GM12878 (cell line): ENCODE results near the gene NR6A1. TPM values are rescaled to one million over a fixed set of nuclear protein-coding genes. Genes with fewer than 3 reads are reported as not detected.

Experiments used
- ATAC-seq: fragments of 200-7000 bp; cut with Tn5 transposase; 3 replicates; pipeline ENCODE4 v1.9.1; 2020; ENCODE audit warnings: mild to moderate bottlenecking, moderate library complexity
- BruUV-seq: library from RNA; stranded (reverse); fragments of 400-500 nt; replicated peaks from 2 replicates; lab custom pipeline; 2021; lab: Mats Ljungman, UMichigan
- CTCF ChIA-PET: fragments of 300-600 bp; sonication (Branson Sonifier 250); formaldehyde crosslinking; extraction: SDS; loops from one replicate; lab custom pipeline; 2021; ENCODE audit warnings: inconsistent platforms; lab: Yijun Ruan, JAX
- POLR2A ChIA-PET: fragments of 350-600 bp; formaldehyde crosslinking; extraction: SDS; loops from one replicate; lab custom pipeline; 2021; ENCODE audit warnings: inconsistent platforms; lab: Charles Lee
- RAD21 ChIA-PET: fragments of 300-600 bp; sonication (Branson Sonifier 250); formaldehyde crosslinking; loops from one replicate; lab custom pipeline; 2023; ENCODE audit warnings: antibody characterized with exemption; ENCODE audit not compliant: unreplicated experiment; lab: Charles Lee
- SMC1A ChIA-PET: fragments of 300-600 bp; sonication (Branson Sonifier 250); formaldehyde crosslinking; loops from one replicate; lab custom pipeline; 2023; ENCODE audit not compliant: unreplicated experiment, uncharacterized antibody; lab: Charles Lee
- DNase-seq: peaks from one replicate; pipeline ENCODE4 v3.0.0-alpha.2; 2011; ENCODE audit warnings: low read depth, low spot score
- FAIRE-seq: peaks from 3 replicates; lab custom pipeline; 2011; peaks lifted over from hg19 to GRCh38; lab: Jason Lieb, UNC
- H2AFZ ChIP-seq: 2 replicates; pipeline ENCODE4 v1.6.0; 2011; ENCODE audit warnings: low read depth, low read length, control low read depth; ENCODE audit not compliant: control insufficient read depth
- H3K27ac ChIP-seq: 2 replicates; pipeline ENCODE4 v1.5.1; 2011; ENCODE audit warnings: control low read depth; ENCODE audit not compliant: control insufficient read depth, insufficient read depth
- H3K27me3 ChIP-seq, 2 experiments: replicated peaks in 1 of 2; 2 replicates each; pipeline versions ENCODE4 v1.6.0 to v1.6.1; 2011; ENCODE audit warnings: low read length in 1 of 2; ENCODE audit not compliant: control insufficient read depth in 2 of 2, insufficient read depth in 2 of 2
- H3K36me3 ChIP-seq, 2 experiments: 2 replicates each; pipeline ENCODE4 v1.5.1; 2011; ENCODE audit warnings: low read length in 1 of 2; ENCODE audit not compliant: control insufficient read depth in 2 of 2, insufficient read depth in 2 of 2
- H3K4me1 ChIP-seq: 2 replicates; pipeline ENCODE4 v1.6.1; 2011; ENCODE audit warnings: mild to moderate bottlenecking, low read length, moderate library complexity, mixed read lengths; ENCODE audit not compliant: control insufficient read depth, insufficient read depth
- H3K4me2 ChIP-seq: 2 replicates; pipeline ENCODE4 v1.6.0; 2011; ENCODE audit warnings: control low read depth; ENCODE audit not compliant: control insufficient read depth, insufficient read depth
- H3K4me3 ChIP-seq: fragments of 200-600 bp; sonication (generic); 2 replicates; pipeline ENCODE4 v1.5.1; 2016
- H3K79me2 ChIP-seq: 2 replicates; pipeline ENCODE4 v1.6.0; 2011; ENCODE audit warnings: low read length; ENCODE audit not compliant: control insufficient read depth, insufficient read depth
- H3K9ac ChIP-seq: 2 replicates; pipeline ENCODE4 v1.8.0; 2011; ENCODE audit warnings: low read length, control low read depth, mixed read lengths; ENCODE audit not compliant: control insufficient read depth, insufficient read depth
- H3K9me3 ChIP-seq: replicated peaks from 3 replicates; pipeline ENCODE4 v1.5.1; 2011; ENCODE audit warnings: mild to moderate bottlenecking, low read length; ENCODE audit not compliant: control insufficient read depth, insufficient read depth
- H4K20me1 ChIP-seq: 2 replicates; pipeline ENCODE4 v1.6.0; 2011; ENCODE audit not compliant: control insufficient read depth, insufficient read depth
- BHLHE40 ChIP-seq, 2 experiments: fragments of 450-650 bp in 1 of 2; IDR thresholded peaks; 2 replicates each; pipeline ENCODE4 v1.6.1; 2011 to 2017; ENCODE audit warnings: low read depth in 2 of 2, borderline replicate concordance in 1 of 2, improper control_type of control experiment in 1 of 2, low read length in 1 of 2, mild to moderate bottlenecking in 1 of 2
- EGR1 ChIP-seq, 2 experiments: IDR thresholded peaks; 1 replicate in 1 of 2; 2 replicates in 1 of 2; pipeline ENCODE4 v1.6.1; 2011 to 2012; ENCODE audit warnings: low read depth in 2 of 2, low read length in 2 of 2, borderline replicate concordance in 1 of 2, mild to moderate bottlenecking in 1 of 2, moderate library complexity in 1 of 2
- HDAC6 ChIP-seq: fragments of 200-600 bp; sonication (generic); IDR thresholded peaks from one replicate; pipeline ENCODE4 v1.8.0; 2017; ENCODE audit warnings: antibody characterized with exemption; ENCODE audit not compliant: unreplicated experiment
- IKZF2 ChIP-seq, 2 experiments: fragments of 450-650 bp; IDR thresholded peaks; 2 replicates each; pipeline ENCODE4 v1.6.1; 2017; ENCODE audit warnings: mild to moderate bottlenecking in 2 of 2, moderate library complexity in 2 of 2
- NR2C1 ChIP-seq: fragments of 450-650 bp; IDR thresholded peaks from 2 replicates; pipeline ENCODE4 v1.6.1; 2017; ENCODE audit warnings: antibody characterized with exemption, mild to moderate bottlenecking, moderate library complexity
- RAD21 ChIP-seq: IDR thresholded peaks from 2 replicates; pipeline ENCODE4 v1.6.1; 2011; ENCODE audit warnings: mild to moderate bottlenecking, low read depth, low read length, moderate library complexity; ENCODE audit not compliant: insufficient read depth
- RELB ChIP-seq: fragments of 450-650 bp; IDR thresholded peaks from 2 replicates; pipeline ENCODE4 v1.6.1; 2017; ENCODE audit warnings: low read depth, mild to moderate bottlenecking, moderate library complexity
- SRF ChIP-seq, 2 experiments: IDR thresholded peaks; 2 replicates each; pipeline ENCODE4 v1.6.1; 2011; ENCODE audit warnings: low read depth in 2 of 2, low read length in 2 of 2, mild to moderate bottlenecking in 1 of 2, moderate library complexity in 1 of 2
- TCF12 ChIP-seq: IDR thresholded peaks from 2 replicates; pipeline ENCODE4 v1.6.1; 2011; ENCODE audit warnings: low read depth, mild to moderate bottlenecking, low read length
- TCF3 ChIP-seq: IDR thresholded peaks from 2 replicates; pipeline ENCODE4 v1.6.1; 2012; ENCODE audit warnings: low read depth, mild to moderate bottlenecking, low read length, borderline replicate concordance; ENCODE audit not compliant: insufficient read depth
- YY1 ChIP-seq: IDR thresholded peaks from 2 replicates; pipeline ENCODE4 v1.6.1; 2011; ENCODE audit warnings: low read depth, mild to moderate bottlenecking, low read length
- ZBED1 ChIP-seq: IDR thresholded peaks from 2 replicates; pipeline ENCODE4 v1.6.1; 2016; ENCODE audit warnings: borderline replicate concordance
- WGBS: methylation state at CpG from one replicate; pipeline ENCODE4 v1.1.6; 2016; ENCODE audit warnings: low lambda C conversion rate; ENCODE audit not compliant: insufficient replicate concordance, insufficient coverage; ENCODE audit errors: missing lambda C conversion rate; 5-methylcytosine and 5-hydroxymethylcytosine counted together
- in situ Hi-C: fragments of 300-500 bp; cut with MboI; formaldehyde crosslinking; loops from 9 replicates; pipeline ENCODE4 v1.14.3; 2018; ENCODE audit warnings: mixed read lengths
- intact Hi-C: fragments of 100-400 bp; cut with micrococcal nuclease; formaldehyde crosslinking; loops from one replicate; pipeline ENCODE4 v1.14.2; 2022; ENCODE audit not compliant: unreplicated experiment
- polyA plus RNA-seq, 11 experiments: library from polyadenylated mRNA; depleted of rRNA in 4 of 11; unstranded in 6 of 11; stranded (reverse) in 5 of 11; fragments of >200 nt; fragmentation: Nextera tagmentation in 4 of 11; fragmentation: Illumina TruSeq in 1 of 11; extraction: Ambion mirVana in 4 of 11; extraction: Trizol in 1 of 11; gene quantifications; 1 replicate in 1 of 11; 2 replicates in 10 of 11; pipeline versions ENCODE4 v1.2.1 to v1.2.3, GENCODE V29; 2011 to 2016; ENCODE audit warnings: inconsistent platforms in 2 of 11, missing spikeins in 2 of 11, low read depth in 1 of 11
- total RNA-seq, 4 experiments: library from RNA; depleted of rRNA in 3 of 4; stranded (reverse); fragments of >200 nt in 3 of 4; fragmentation: Illumina TruSeq in 1 of 4; extraction: Trizol in 1 of 4; gene quantifications; 2 replicates each; pipeline versions ENCODE4 v1.2.1 to v1.2.3, GENCODE V29; 2013 to 2021

Gene NR6A1
- total and polyA plus RNA-seq, 10 of the 15 experiments (the other 5 are each of a cell fraction or from before 2014, with no cell fraction given): 1.2 to 9.2 (median 4.6) TPM

DNA sequence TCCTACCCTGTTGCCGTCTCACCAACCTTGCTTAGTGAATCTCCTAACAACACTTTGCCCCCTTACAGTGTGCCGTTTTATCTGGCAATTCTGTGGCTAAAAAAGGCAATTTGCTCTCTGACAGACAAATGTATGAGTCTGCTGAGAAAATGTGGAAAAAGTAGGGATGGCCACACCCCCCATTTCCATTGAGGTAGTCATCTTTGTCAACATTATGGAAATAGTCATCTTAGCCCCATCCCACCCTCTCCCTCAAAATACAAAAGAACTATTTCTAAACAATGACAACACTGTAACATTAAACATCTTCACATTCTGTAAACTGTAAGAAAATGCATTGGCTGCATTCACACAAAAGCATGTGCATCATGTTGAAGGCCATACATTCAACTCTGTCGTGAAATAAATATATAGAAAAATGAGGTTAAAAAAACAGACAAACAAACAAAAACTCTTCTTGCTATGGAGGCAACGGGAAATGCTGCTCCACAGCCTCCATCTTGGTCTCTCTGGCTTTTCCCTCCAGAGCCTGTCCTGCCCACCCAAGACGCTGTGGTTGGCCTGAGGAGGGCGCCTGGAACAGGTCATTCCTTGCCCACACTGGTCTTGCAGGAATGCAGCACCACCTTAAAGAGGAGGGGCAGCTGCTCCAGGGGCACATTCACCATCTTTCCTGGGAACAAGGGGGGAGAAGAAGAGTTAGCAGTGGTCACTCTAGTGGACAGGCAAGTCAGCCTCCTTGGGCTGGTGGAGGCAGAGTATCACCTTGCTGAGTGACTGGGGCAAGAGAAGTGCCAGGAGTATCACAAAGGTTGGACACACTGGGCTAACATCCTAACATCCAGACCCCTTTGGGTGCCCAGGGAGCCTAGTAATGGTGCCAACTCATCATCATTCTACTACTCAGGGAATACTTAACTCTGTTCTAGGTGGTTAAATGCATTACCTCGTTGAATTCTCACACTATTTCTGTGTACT is 248.7 kb downstream of the NR6A1 start:
- no peak overlapping the region for H2AFZ ChIP-seq
- H4K20me1 ChIP-seq: no peaks in the 10 kb centered on the region
- ChIA-PET SMC1A (interaction anchor here (1.4 kb wide), 1 partner anchor 24 kb away, joined by 3 read pairs; no protein-coding TSS in a partner anchor), CTCF (interaction anchor here (5.2 kb wide), 1 partner anchor 14 kb away, joined by 40 read pairs; no protein-coding TSS in a partner anchor), RAD21 (no interaction called here), POLR2A (interaction anchor here (0.7 kb wide), 1 partner anchor 77 kb away, joined by 3 read pairs; no protein-coding TSS in a partner anchor)
- FAIRE-seq (no peak), ATAC-seq (no peak), DNase-seq (no peak)
- TF ChIP-seq TCF3 (no peak), HDAC6 (no peak), EGR1 (IDR thresholded peaks at IDR 0.05; ENCODE audit: borderline replicate concordance in 1 of 2, low read depth in 2 of 2, low read length in 2 of 2) (no peak), RELB (no peak), YY1 (no peak), TCF12 (no peak), RAD21 (no peak), NR2C1 (no peak), SRF (IDR thresholded peaks at IDR 0.05; ENCODE audit: low read depth in 2 of 2, low read length in 2 of 2) (no peak), IKZF2 (IDR thresholded peaks at IDR 0.05) (no peak), ZBED1 (no peak), BHLHE40 (IDR thresholded peaks at IDR 0.05; ENCODE audit: borderline replicate concordance in 1 of 2, low read depth in 2 of 2, low read length in 1 of 2) (no peak)
- 58% methylated on average over 7 of the region's 7 CpGs for WGBS
- H3K9me3 ChIP-seq: no peaks in the 10 kb centered on the region
- no peaks in the 10 kb centered on the region for H3K27me3 ChIP-seq
- no peak overlapping the region for H3K4me3 ChIP-seq
- BruUV-seq: no TSS peak
- no peaks in the 10 kb centered on the region for H3K4me1 ChIP-seq
- no peaks in the 10 kb centered on the region for H3K79me2 ChIP-seq
- H3K4me2 ChIP-seq: no peak overlapping the region
- intact Hi-C loops (no loop called here), in situ Hi-C loops (no loop called here)
- no peak overlapping the region for H3K9ac ChIP-seq
- H3K27ac ChIP-seq: no peak overlapping the region
- H3K36me3 ChIP-seq: peaks cover 2 to 3% of the 10 kb centered on the region in 2 experiments; a peak in 3 of 4 replicates
